Measurements from ENCODE around the gene RNF31.

Gene RNF31

GRCh38 chr14:24181371-24182077 lies 34.2 kb downstream of the RNF31 start:
- in situ Hi-C loops (cut with MboI; ENCODE audit: low sequenced_read_pairs): no loop called here

- in situ Hi-C loops (cut with MboI; ENCODE audit: low sequenced_read_pairs): no loop called here
These were observed 35.0 kb downstream of the RNF31 start for GRCh38 chr14:24182110-24182882.

- in situ Hi-C loops (cut with MboI; ENCODE audit: low sequenced_read_pairs): no loop called here
These were observed 35.8 kb downstream of the RNF31 start for GRCh38 chr14:24183014-24183481.

GRCh38 chr14:24184104-24184970 lies 37.0 kb downstream of the RNF31 start:
- in situ Hi-C loops (cut with MboI; ENCODE audit: low sequenced_read_pairs): no loop called here

- in situ Hi-C loops (cut with MboI; ENCODE audit: low sequenced_read_pairs): no loop called here
These were observed 37.7 kb downstream of the RNF31 start for GRCh38 chr14:24185026-24185425.

- in situ Hi-C loops (cut with MboI; ENCODE audit: low sequenced_read_pairs): no loop called here
These were observed 38.4 kb downstream of the RNF31 start for GRCh38 chr14:24185741-24186140.

- in situ Hi-C loops (cut with MboI; ENCODE audit: low sequenced_read_pairs): no loop called here
These were observed 39.7 kb downstream of the RNF31 start for GRCh38 chr14:24186831-24187538.

GRCh38 chr14:24187539-24187915 lies 40.2 kb downstream of the RNF31 start:
- in situ Hi-C loops (cut with MboI; ENCODE audit: low sequenced_read_pairs): no loop called here

GRCh38 chr14:24188251-24189058 lies 41.2 kb downstream of the RNF31 start, which contains the start of gene IPO4:
IPO4 (minus strand) TSS chr14:24188816; CDS start chr14:24188787, 29 bp downstream.
- in situ Hi-C loops (cut with MboI; ENCODE audit: low sequenced_read_pairs): no loop called here

- in situ Hi-C loops (cut with MboI; ENCODE audit: low sequenced_read_pairs): no loop called here
These were observed 41.7 kb downstream of the RNF31 start for GRCh38 chr14:24189059-24189375.

GRCh38 chr14:24189460-24189859 lies 42.2 kb downstream of the RNF31 start:
- in situ Hi-C loops (cut with MboI; ENCODE audit: low sequenced_read_pairs): no loop called here

- in situ Hi-C loops (cut with MboI; ENCODE audit: low sequenced_read_pairs): no loop called here
These were observed 43.1 kb downstream of the RNF31 start for GRCh38 chr14:24190416-24190815.

GRCh38 chr14:24192933-24193332 lies 45.6 kb downstream of the RNF31 start:
- in situ Hi-C loops (cut with MboI; ENCODE audit: low sequenced_read_pairs): no loop called here

- in situ Hi-C loops (cut with MboI; ENCODE audit: low sequenced_read_pairs): no loop called here
These were observed 47.0 kb downstream of the RNF31 start for GRCh38 chr14:24194186-24194872.

GRCh38 chr14:24194873-24195185 lies 47.5 kb downstream of the RNF31 start:
- in situ Hi-C loops (cut with MboI; ENCODE audit: low sequenced_read_pairs): no loop called here

- in situ Hi-C loops (cut with MboI; ENCODE audit: low sequenced_read_pairs): no loop called here
These were observed 48.1 kb downstream of the RNF31 start, which contains the start of gene TM9SF1 for GRCh38 chr14:24195186-24196070. TM9SF1 (minus strand) TSS chr14:24195441; CDS start chr14:24195019, 422 bp downstream.

- in situ Hi-C loops (cut with MboI; ENCODE audit: low sequenced_read_pairs): no loop called here
These were observed 49.1 kb downstream of the RNF31 start for GRCh38 chr14:24196071-24197055.
